SK-N-SH (cell line): ENCODE measurements around the gene NTN1. TPM values are rescaled to one million over a fixed set of nuclear protein-coding genes. Genes with fewer than 3 reads are reported as not detected.

ENCODE experiments used
- CTCF ChIA-PET: fragments of 300-600, 350-600 bp; formaldehyde crosslinking; extraction: SDS; loops from one replicate; lab custom pipeline; 2021; lab: Yijun Ruan, JAX
- POLR2A ChIA-PET: fragments of 350-600 bp; sonication (Branson Sonifier 250); formaldehyde crosslinking; extraction: SDS; loops from one replicate; lab custom pipeline; 2020; ENCODE audit warnings: antibody characterized with exemption, inconsistent platforms; lab: Yijun Ruan, JAX
- DNase-seq: peaks from one replicate; pipeline ENCODE4 v3.0.0; 2012
- H2AFZ ChIP-seq: fragments of 200-600 bp; sonication (generic); 2 replicates; pipeline ENCODE4 v1.8.1; 2016; ENCODE audit warnings: antibody characterized with exemption, mild to moderate bottlenecking, low read depth
- H3F3A ChIP-seq: fragments of 200-600 bp; sonication (generic); replicated peaks from 2 replicates; pipeline ENCODE3; 2016; ENCODE audit warnings: antibody characterized with exemption, mild to moderate bottlenecking; ENCODE audit not compliant: insufficient read depth
- H3K27ac ChIP-seq, 2 experiments: fragments of 200-500 bp in 1 of 2; fragments of 200-600 bp in 1 of 2; sonication (Bioruptor generic) in 1 of 2; sonication (generic), shearing (Covaris generic) in 1 of 2; 2 replicates each; pipeline versions ENCODE4 v1.5.1 to v1.6.1; 2014 to 2016; ENCODE audit warnings: low read depth in 2 of 2, inconsistent platforms in 1 of 2, low read length in 1 of 2, mild to moderate bottlenecking in 1 of 2, mixed read lengths in 1 of 2
- H3K27me3 ChIP-seq: fragments of 200-600 bp; sonication (generic), shearing (Covaris generic); 2 replicates; pipeline ENCODE4 v1.6.1; 2016; ENCODE audit warnings: mixed run types; ENCODE audit not compliant: insufficient read depth
- H3K36me3 ChIP-seq, 2 experiments: fragments of 200-500 bp in 1 of 2; fragments of 200-600 bp in 1 of 2; sonication (Bioruptor generic) in 1 of 2; sonication (generic) in 1 of 2; replicated peaks in 1 of 2; 2 replicates each; pipeline versions ENCODE3 to v1.5.1; 2014 to 2016; ENCODE audit warnings: low read length in 1 of 2, mild to moderate bottlenecking in 1 of 2; ENCODE audit not compliant: insufficient read depth in 2 of 2, control insufficient read depth in 1 of 2
- H3K4me1 ChIP-seq, 2 experiments: fragments of 200-500 bp in 1 of 2; fragments of 200-600 bp in 1 of 2; sonication (Bioruptor generic) in 1 of 2; sonication (generic), shearing (Covaris generic) in 1 of 2; 2 replicates each; pipeline versions ENCODE4 v1.5.1 to v1.6.1; 2014 to 2016; ENCODE audit warnings: low read depth in 1 of 2, low read length in 1 of 2, mixed run types in 1 of 2; ENCODE audit not compliant: insufficient read depth in 2 of 2, control insufficient read depth in 1 of 2
- H3K4me2 ChIP-seq: fragments of 200-600 bp; sonication (generic), shearing (Covaris generic); 2 replicates; pipeline ENCODE4 v1.6.1; 2017; ENCODE audit warnings: mixed run types
- H3K4me3 ChIP-seq, 2 experiments: fragments of 200-500 bp in 1 of 2; fragments of 200-600 bp in 1 of 2; sonication (Bioruptor generic) in 1 of 2; sonication (generic), shearing (Covaris generic) in 1 of 2; 2 replicates each; pipeline versions ENCODE4 v1.5.1 to v1.8.1; 2014 to 2016; ENCODE audit warnings: low read depth in 2 of 2, inconsistent platforms in 1 of 2, low read length in 1 of 2, mild to moderate bottlenecking in 1 of 2, mixed read lengths in 1 of 2, moderate library complexity in 1 of 2
- H3K79me2 ChIP-seq: fragments of 200-600 bp; sonication (generic); 2 replicates; pipeline ENCODE4 v1.8.1; 2017; ENCODE audit warnings: mild to moderate bottlenecking; ENCODE audit not compliant: insufficient read depth
- H3K9ac ChIP-seq: fragments of 200-600 bp; sonication (generic); 2 replicates; pipeline ENCODE4 v1.6.1; 2017; ENCODE audit warnings: mixed run types
- H3K9me2 ChIP-seq: fragments of 200-600 bp; sonication (generic); 2 replicates; pipeline ENCODE4 v1.6.1; 2017; ENCODE audit warnings: mixed run types
- H3K9me3 ChIP-seq: fragments of 200-600 bp; sonication (generic); 2 replicates; pipeline ENCODE4 v1.6.1; 2017; ENCODE audit warnings: mixed run types, mild to moderate bottlenecking, moderate library complexity
- H4K20me1 ChIP-seq: fragments of 200-600 bp; sonication (generic); 2 replicates; pipeline ENCODE4 v1.6.1; 2017; ENCODE audit warnings: mild to moderate bottlenecking, mixed run types; ENCODE audit not compliant: insufficient read depth
- CHD2 ChIP-seq: fragments of 150-350 bp; IDR thresholded peaks from 2 replicates; pipeline ENCODE4 v1.6.1; 2018; ENCODE audit warnings: low read length; ENCODE audit not compliant: partially characterized antibody
- ELF1 ChIP-seq: IDR thresholded peaks from 2 replicates; pipeline ENCODE4 v1.4.0; 2012
- EP300 ChIP-seq, 2 experiments: IDR thresholded peaks; 2 replicates each; pipeline versions ENCODE4 v1.4.0 to v1.6.1; 2012; ENCODE audit warnings: borderline replicate concordance in 1 of 2, low read depth in 1 of 2, low read length in 1 of 2
- GABPA ChIP-seq: IDR thresholded peaks from 2 replicates; pipeline ENCODE4 v1.4.0; 2012; ENCODE audit warnings: low read depth, mild to moderate bottlenecking
- GATA2 ChIP-seq: sonication (generic); formaldehyde crosslinking; IDR thresholded peaks from 2 replicates; pipeline ENCODE4 v1.5.0; 2020; ENCODE audit warnings: mild to moderate bottlenecking, missing genetic modification reagents
- NFIC ChIP-seq: IDR thresholded peaks from 2 replicates; pipeline ENCODE4 v1.4.0; 2012; ENCODE audit warnings: borderline replicate concordance
- NRF1 ChIP-seq: IDR thresholded peaks from 2 replicates; pipeline ENCODE4 v1.6.1; 2012; ENCODE audit warnings: low read depth, mild to moderate bottlenecking, low read length
- RCOR1 ChIP-seq: fragments of 150-350 bp; IDR thresholded peaks from 2 replicates; pipeline ENCODE4 v1.6.1; 2017; ENCODE audit warnings: antibody characterized with exemption, low read length
- RFX5 ChIP-seq: IDR thresholded peaks from 2 replicates; pipeline ENCODE4 v1.6.1; 2012; ENCODE audit warnings: mild to moderate bottlenecking, improper control_type of control experiment, low read length
- SMC3 ChIP-seq: IDR thresholded peaks from 2 replicates; pipeline ENCODE4 v1.6.1; 2012; ENCODE audit warnings: low read depth, low read length, improper control_type of control experiment
- ZBTB33 ChIP-seq: IDR thresholded peaks from 2 replicates; pipeline ENCODE4 v1.4.0; 2012; ENCODE audit warnings: low read depth, borderline replicate concordance
- WGBS: methylation state at CpG from one replicate; pipeline ENCODE4 v1.1.6; 2017; ENCODE audit warnings: low lambda C conversion rate; 5-methylcytosine and 5-hydroxymethylcytosine counted together
- polyA plus RNA-seq, 3 experiments: library from polyadenylated mRNA; depleted of rRNA; stranded (reverse); fragments of >200 nt; gene quantifications; 2 replicates each; pipeline ENCODE4 v1.2.3, GENCODE V29; 2012
- TF ChIP-seq, protein P1 (sequence below): IDR thresholded peaks from 2 replicates; pipeline ENCODE4 v1.4.0; 2012; ENCODE audit warnings: low read depth

The NTN1 gene
- polyA plus RNA-seq, 1 of the 3 experiments (the other 2 are of a cell fraction), result 0.05 TPM

DNA sequence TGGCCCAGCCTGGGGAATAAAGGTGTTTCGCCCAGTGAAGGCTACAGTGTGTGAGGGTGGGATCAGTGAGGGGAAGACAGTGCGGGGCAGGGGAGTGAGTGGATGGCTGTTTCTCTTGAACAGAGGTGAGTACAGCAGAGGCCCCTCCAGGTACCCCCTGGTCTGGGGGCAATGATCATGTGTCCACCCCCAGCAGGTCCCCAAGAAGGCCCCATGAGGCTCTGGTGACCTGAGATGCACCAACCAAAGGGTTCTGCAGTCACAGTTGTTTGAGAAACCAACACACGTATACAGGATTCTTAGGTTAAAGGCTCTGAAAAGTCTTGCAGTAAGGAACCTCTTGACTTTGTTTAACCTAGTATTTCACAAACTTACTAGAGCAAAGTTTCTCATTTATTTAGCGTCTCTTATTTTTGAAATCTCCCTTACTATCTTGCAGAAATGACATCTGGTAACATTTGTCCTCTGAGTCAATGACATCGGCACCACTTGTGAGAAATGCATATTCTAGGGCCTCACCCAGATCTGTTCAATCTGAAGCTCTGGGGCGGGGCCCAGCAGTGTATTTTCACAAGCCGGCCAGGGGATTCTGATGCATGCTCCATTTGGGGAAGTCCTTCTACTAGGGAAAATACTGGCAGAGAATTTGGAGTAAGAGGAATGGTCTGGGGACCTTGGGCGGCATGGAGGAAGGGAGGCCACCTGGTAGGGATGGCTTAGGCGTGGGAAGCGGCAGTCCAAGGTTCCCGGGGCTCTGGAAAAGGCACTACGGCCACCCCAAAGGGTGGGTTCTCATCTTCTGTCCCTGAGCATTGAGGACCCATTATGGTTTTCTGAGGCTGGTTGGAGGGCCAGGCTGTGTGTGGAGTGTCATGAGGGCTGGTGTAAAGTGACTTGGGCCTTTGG, 217.3 kb downstream of the NTN1 start (continued):
- TF ChIP-seq ZBTB33 (no peak), NFIC (no peak), RCOR1 (no peak), CHD2 (no peak), GATA2 (CRISPR knock-in tag) (no peak)
- TF ChIP-seq, protein P1, sequence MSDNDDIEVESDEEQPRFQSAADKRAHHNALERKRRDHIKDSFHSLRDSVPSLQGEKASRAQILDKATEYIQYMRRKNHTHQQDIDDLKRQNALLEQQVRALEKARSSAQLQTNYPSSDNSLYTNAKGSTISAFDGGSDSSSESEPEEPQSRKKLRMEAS, result no peak
- TF ChIP-seq, all 33 proteins: peak for 0

- no peak overlapping the region for H3K4me2 ChIP-seq
- CTCF ChIA-PET, result no interaction called here
- TF ChIP-seq EP300 (IDR thresholded peaks at IDR 0.05; ENCODE audit: borderline replicate concordance in 1 of 2, low read depth in 1 of 2, low read length in 1 of 2) (no peak), ELF1 (no peak), GABPA (no peak), RFX5 (no peak), SMC3 (no peak), NRF1 (no peak)
- no peaks in the 10 kb centered on the region for H3K9me3 ChIP-seq
- H3K36me3 ChIP-seq, result no peaks in the 10 kb centered on the region
- DNase-seq, result no peak
- POLR2A ChIA-PET, result no interaction called here
- H3K9me2 ChIP-seq, result no peaks in the 10 kb centered on the region
- WGBS, result 58% methylated on average over 17 of the region's 27 CpGs
- H3K27ac ChIP-seq, result no peak overlapping the region; a peak in 1 of 4 replicates
- H3K79me2 ChIP-seq, result no peaks in the 10 kb centered on the region
- H3K9ac ChIP-seq, result no peak overlapping the region
- H3K4me3 ChIP-seq, result peak overlapping the region in 1 of 2 experiments; percentile 32; a peak in 2 of 4 replicates
- no peaks in the 10 kb centered on the region for H3K27me3 ChIP-seq
- H3F3A ChIP-seq, result no peaks in the 10 kb centered on the region
- H4K20me1 ChIP-seq, result no peaks in the 10 kb centered on the region
- H3K4me1 ChIP-seq, result peaks cover 0 to 25% of the 10 kb centered on the region in 2 experiments; a peak in 2 of 4 replicates
- peak overlapping the region; percentile 41; the same call in 1 of the 2 replicates for H2AFZ ChIP-seq
Measured at GRCh38 chr17:9239246-9239792, 218.0 kb downstream of the NTN1 start.
